Fibroblast of pulmonary artery (primary cell): ENCODE results near the gene RBM4B.

ENCODE experiments used
- DNase-seq: peaks from one replicate; pipeline ENCODE4 v3.0.0-alpha.2; 2010; ENCODE audit warnings: low read depth
- H3K4me3 ChIP-seq: replicated peaks from 2 replicates; pipeline ENCODE4 v1.5.1; 2011; ENCODE audit warnings: low read depth, mild to moderate bottlenecking, control low read depth, low read length, moderate library complexity
- CTCF ChIP-seq: IDR thresholded peaks from 2 replicates; pipeline ENCODE4 v1.5.1; 2011; ENCODE audit warnings: mild to moderate bottlenecking, control low read depth, low read length, inconsistent platforms; ENCODE audit errors: missing control alignments

The RBM4B gene

DNA sequence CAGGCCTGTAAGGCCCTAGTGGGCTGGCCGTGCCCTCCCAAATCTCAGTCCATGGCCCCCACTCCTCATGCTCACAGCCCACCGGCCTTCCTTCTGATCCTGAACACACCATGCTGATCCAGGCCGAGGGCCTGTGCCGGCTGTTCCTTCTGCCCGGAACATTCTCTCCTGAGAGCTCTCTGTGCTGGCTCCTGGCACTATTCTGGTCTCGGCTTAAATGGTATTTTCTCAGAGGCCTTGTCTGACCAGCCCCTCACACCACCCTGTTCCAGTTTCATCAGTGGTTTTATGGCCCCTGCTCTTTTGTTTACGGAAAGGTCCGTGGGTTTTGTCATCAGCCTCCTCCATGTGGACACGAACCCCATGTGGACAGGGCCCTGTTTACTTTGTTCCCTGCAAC, 29.3 kb upstream of the RBM4B start:
- H3K4me3 ChIP-seq, result no peak overlapping the region

GRCh38 chr11:66705587-66706335, 28.1 kb upstream of the RBM4B start:
- no peak overlapping the region for H3K4me3 ChIP-seq
- no peak for DNase-seq
- TF ChIP-seq CTCF, result no peak

More for the DNA sequence above, 29.3 kb upstream of the RBM4B start:
- no peak for TF ChIP-seq CTCF
- DNase-seq, result no peak

GRCh38 chr11:66704659-66705360, 27.1 kb upstream of the RBM4B start:
- H3K4me3 ChIP-seq, result no peak overlapping the region
- no peak for TF ChIP-seq CTCF
- DNase-seq, result no peak

- no peak overlapping the region for H3K4me3 ChIP-seq
- TF ChIP-seq CTCF, result no peak
- no peak for DNase-seq
Measured at GRCh38 chr11:66701432-66702240, 23.9 kb upstream of the RBM4B start.

GRCh38 chr11:66700742-66701141, 23.1 kb upstream of the RBM4B start:
- no peak for TF ChIP-seq CTCF
- H3K4me3 ChIP-seq, result no peak overlapping the region
- DNase-seq, result no peak

DNA sequence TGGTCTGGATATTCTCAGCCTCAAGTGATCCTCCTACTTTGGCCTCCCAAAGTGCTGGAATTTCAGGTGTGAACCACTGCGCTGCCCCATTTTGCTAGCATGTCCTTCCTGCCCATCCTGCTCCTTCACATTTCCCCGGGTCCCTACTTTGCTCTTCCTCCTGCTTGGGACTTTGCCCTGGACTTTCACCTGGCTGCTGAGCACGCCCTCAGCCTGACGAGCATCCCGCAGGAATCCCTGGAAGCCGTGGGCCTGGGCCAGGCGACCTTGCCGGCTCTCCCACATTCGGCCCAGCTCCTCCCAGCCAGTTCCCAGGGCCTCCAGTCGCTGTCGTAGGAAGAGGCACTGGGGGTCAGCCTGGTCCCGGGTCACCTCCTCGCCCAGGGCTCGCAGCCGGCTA, 22.6 kb upstream of the RBM4B start:
- no peak for DNase-seq
- no peak for TF ChIP-seq CTCF
- H3K4me3 ChIP-seq, result no peak overlapping the region
